Measurements from ENCODE around the gene IGFLR1. TPM values are rescaled to one million over a fixed set of nuclear protein-coding genes. Genes with fewer than 3 reads are reported as not detected.

Gene IGFLR1
- total and polyA plus RNA-seq, 4 donors: 3.1 to 10.9 (median 6.1) TPM

DNA sequence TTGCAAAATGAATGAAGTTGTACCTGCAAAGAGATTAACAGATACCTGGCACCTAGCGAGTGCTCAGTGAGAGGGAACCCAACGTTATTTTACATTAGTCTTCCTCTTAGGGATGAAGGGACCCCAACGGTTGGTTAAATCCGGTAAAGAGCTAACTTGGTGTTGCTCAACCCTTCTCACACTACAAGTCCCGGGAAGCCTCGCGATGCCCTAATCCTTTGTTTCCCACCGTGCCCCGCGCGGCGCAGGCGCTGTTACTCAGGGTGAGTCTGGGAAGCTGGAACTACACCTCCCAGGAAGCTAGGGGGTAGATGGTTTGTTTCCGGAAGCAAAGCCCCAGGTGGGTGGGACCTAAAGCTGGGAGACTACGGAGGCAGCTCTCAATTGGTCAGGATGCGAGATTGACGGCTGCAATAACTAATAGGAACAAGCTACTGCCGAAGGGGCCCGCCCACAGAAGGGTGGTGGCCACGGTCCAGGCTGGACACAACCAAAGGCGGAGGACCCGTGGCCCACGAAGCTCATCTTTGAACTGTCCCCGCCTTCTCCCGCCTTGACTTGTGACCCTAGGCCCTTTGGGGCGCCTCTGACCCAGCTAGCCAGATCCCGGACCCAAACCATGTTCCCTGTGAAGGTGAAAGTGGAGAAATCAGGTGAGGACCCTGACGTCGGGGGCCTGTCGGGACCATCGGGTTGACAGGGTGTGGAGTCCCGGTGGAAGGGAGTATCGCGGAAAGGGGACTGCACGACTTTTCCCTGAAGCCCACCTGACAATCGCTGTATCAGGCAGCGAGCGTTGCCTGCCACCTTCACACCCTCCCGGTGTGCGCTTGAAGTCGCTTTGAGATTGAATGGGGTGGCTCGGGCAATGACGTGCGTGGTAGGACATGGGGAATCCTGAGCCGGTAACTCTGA is 6.1 kb upstream of the IGFLR1 start, which contains the start of gene LIN37:
TSS of gene LIN37 (plus strand) at position 471 of the 915 bp plus-strand sequence. CDS start at position 620, 149 bp downstream.
- WGBS (ENCODE audit: insufficient coverage): under 1% methylated on average over 34 of the region's 45 CpGs
- DNase-seq (ENCODE audit: low read depth in 4 of 6, low spot score in 6 of 6): peak; percentile 98 to 100 (median 100)
- Histone ChIP-seq H3K27ac (ENCODE audit: low read depth, low read length) (peak within 1 kb of the TSS; percentile 50), H3K4me3 (ENCODE audit: low read depth, low read length) (peak within 1 kb of the TSS; percentile 94), H3K36me3 (ENCODE audit: control insufficient read depth, insufficient read depth, low read length) (peaks cover 41% of the 10 kb centered on the region), H3K27me3 (ENCODE audit: control insufficient read depth, insufficient read depth, low read length) (no peaks in the 10 kb centered on the region), H3K9me3 (ENCODE audit: control insufficient read depth, insufficient read depth, low read length) (no peaks in the 10 kb centered on the region), H3K4me1 (ENCODE audit: control insufficient read depth, insufficient read depth, low read length) (peaks cover 47% of the 10 kb centered on the region)

DNA sequence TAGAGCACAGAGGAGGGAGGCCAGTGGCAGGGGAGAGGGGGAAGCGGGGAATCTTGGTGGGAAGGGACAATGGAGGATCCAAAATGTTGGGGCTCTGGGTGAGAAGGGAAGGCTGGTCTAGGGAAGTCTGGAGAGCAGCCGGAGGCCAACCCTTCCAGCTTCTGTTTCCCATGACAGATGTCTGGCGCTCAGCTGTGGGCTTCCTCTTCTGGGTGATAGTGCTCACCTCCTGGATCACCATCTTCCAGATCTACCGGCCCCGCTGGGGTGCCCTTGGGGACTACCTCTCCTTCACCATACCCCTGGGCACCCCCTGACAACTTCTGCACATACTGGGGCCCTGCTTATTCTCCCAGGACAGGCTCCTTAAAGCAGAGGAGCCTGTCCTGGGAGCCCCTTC is 4.3 kb upstream of the IGFLR1 start:
- no peak for DNase-seq (ENCODE audit: low read depth in 4 of 6, low spot score in 6 of 6)
- no peaks in the 10 kb centered on the region for H3K9me3 ChIP-seq (ENCODE audit: control insufficient read depth, insufficient read depth, low read length)
- peaks cover 49% of the 10 kb centered on the region for H3K4me1 ChIP-seq (ENCODE audit: control insufficient read depth, insufficient read depth, low read length)
- WGBS (ENCODE audit: insufficient coverage): 91% methylated on average over 4 of the region's 5 CpGs
- no peak overlapping the region for H3K27ac ChIP-seq (ENCODE audit: low read depth, low read length)
- no peaks in the 10 kb centered on the region for H3K27me3 ChIP-seq (ENCODE audit: control insufficient read depth, insufficient read depth, low read length)
- H3K4me3 ChIP-seq (ENCODE audit: low read depth, low read length): no peak overlapping the region
- peaks cover 34% of the 10 kb centered on the region for H3K36me3 ChIP-seq (ENCODE audit: control insufficient read depth, insufficient read depth, low read length)

DNA sequence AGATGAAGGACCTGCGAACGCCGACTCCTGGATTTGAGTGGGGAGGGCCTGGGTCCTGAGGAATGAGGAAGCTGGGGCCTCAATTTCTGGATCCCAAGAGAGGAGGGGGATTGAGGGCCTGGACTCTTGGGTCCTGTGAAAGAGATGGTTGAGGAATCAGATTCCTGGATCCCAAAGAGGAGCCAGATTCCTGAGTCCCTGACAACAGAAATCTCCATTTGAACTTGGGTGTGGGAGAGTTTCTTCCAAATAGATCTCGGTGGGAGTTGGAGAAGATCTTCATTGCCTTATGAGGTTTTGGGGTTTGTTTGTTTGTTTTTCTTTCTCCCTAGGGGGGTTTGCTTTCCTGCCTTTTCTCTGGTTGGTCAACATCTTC is 3.8 kb upstream of the IGFLR1 start:
- Histone ChIP-seq H3K27ac (ENCODE audit: low read depth, low read length) (peak overlapping the region; percentile 86), H3K4me1 (ENCODE audit: control insufficient read depth, insufficient read depth, low read length) (peaks cover 54% of the 10 kb centered on the region)

DNA sequence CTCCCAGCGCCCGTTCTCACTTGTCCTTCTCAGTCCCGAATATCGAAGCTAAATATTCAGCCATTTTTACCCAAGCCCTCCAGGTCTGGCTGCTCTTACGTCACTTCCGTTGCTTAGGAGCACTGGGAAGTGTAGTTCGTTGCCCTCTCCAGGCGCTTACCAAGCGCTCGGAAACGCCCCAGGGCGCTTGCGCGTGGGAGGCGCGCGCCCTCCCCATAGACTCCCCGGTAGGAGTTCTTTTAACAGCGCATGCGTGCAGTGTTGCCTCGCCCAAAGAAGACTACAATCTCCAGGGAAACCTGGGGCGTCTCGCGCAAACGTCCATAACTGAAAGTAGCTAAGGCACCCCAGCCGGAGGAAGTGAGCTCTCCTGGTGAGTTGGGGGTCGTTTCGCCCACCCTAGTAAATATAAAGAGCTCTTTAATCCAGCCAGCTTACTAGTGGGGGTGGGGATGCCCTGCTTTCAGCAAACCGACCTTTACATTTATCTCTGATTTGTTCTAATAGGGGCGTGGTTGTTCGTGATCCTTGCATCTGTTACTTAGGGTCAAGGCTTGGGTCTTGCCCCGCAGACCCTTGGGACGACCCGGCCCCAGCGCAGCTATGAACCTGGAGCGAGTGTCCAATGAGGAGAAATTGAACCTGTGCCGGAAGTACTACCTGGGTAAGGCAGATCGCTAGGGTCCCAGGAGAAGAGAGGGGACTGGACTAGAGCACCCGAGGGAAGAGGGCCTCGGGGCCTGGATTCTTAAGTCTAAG is 3.3 kb upstream of the IGFLR1 start, which contains the start of the genes PSENEN and U2AF1L4:
TSS of gene PSENEN (plus strand) at position 324 of the 759 bp plus-strand sequence. CDS start at position 604, 280 bp downstream.
TSS of gene U2AF1L4 (minus strand) at position 91 of the 759 bp plus-strand sequence. CDS start at position 64, 27 bp downstream.
- H3K4me1 ChIP-seq (ENCODE audit: control insufficient read depth, insufficient read depth, low read length): peaks cover 60% of the 10 kb centered on the region
- H3K9me3 ChIP-seq (ENCODE audit: control insufficient read depth, insufficient read depth, low read length): no peaks in the 10 kb centered on the region
- H3K27me3 ChIP-seq (ENCODE audit: control insufficient read depth, insufficient read depth, low read length): no peaks in the 10 kb centered on the region
- peak within 1 kb of the TSS; percentile 100 for H3K27ac ChIP-seq (ENCODE audit: low read depth, low read length)
- H3K36me3 ChIP-seq (ENCODE audit: control insufficient read depth, insufficient read depth, low read length): peaks cover 29% of the 10 kb centered on the region
- WGBS (ENCODE audit: insufficient coverage): under 1% methylated on average over 31 of the region's 40 CpGs
- DNase-seq (ENCODE audit: low read depth in 4 of 6, low spot score in 6 of 6): peak; percentile 97 to 100 (median 99)
- peak within 1 kb of the TSS; percentile 94 for H3K4me3 ChIP-seq (ENCODE audit: low read depth, low read length)

More for the DNA sequence above, 3.8 kb upstream of the IGFLR1 start:
- 5% methylated on average over 3 of the region's 4 CpGs for WGBS (ENCODE audit: insufficient coverage)
- Histone ChIP-seq H3K4me3 (ENCODE audit: low read depth, low read length) (peak overlapping the region; percentile 94), H3K27me3 (ENCODE audit: control insufficient read depth, insufficient read depth, low read length) (no peaks in the 10 kb centered on the region), H3K36me3 (ENCODE audit: control insufficient read depth, insufficient read depth, low read length) (peaks cover 32% of the 10 kb centered on the region), H3K9me3 (ENCODE audit: control insufficient read depth, insufficient read depth, low read length) (no peaks in the 10 kb centered on the region)
- no peak for DNase-seq (ENCODE audit: low read depth in 4 of 6, low spot score in 6 of 6)

DNA sequence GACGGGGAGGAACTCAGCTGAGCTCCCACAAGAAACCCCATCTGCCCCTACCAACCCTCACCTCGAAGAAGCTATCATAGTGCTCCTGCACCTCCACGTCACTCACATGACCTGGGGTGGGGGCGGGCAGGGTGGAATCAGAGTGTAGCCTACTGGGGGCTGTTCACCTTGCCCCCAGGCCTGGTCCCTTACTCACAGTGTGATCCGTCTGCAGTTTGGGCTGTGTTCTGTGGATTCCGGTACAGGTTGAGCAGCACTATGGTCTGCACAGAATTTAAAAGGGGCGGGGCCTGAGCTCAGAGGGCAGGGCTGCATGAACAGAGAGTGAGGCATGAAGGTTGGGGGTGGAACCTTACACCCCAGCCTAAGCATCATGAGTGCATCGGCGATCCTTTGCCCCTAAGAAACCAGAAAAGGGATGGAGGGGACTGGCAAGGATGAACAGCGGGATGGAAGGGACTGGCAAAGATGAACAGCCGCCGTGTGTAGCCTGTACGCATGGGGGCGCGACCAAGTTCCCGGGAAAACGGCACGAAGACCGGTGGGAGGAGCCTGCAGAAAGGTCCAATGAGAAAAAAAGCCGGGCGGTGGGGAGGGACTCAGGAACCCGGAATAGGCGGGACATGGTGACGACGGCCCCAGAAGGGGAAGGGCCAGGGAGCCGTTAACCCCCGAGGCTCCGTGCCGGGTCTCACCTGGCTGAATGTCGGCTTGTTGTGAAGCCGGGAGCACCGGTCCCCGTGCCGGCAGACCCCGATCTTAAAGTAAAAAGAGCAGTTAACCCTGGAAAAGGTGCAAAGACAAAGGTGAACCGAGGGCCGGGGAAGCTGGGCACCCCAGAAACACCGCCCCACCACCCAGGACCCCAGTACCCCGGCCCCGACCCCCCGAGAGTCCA is 2.4 kb upstream of the IGFLR1 start:
- peaks cover 64% of the 10 kb centered on the region for H3K4me1 ChIP-seq (ENCODE audit: control insufficient read depth, insufficient read depth, low read length)
- H3K4me3 ChIP-seq (ENCODE audit: low read depth, low read length): peak overlapping the region; percentile 94
- H3K27ac ChIP-seq (ENCODE audit: low read depth, low read length): peak overlapping the region; percentile 100
- WGBS (ENCODE audit: insufficient coverage): under 1% methylated on average over 35 of the region's 41 CpGs
- peak; percentile 82 to 99 (median 94) for DNase-seq (ENCODE audit: low read depth in 4 of 6, low spot score in 6 of 6)
- H3K9me3 ChIP-seq (ENCODE audit: control insufficient read depth, insufficient read depth, low read length): no peaks in the 10 kb centered on the region
- H3K36me3 ChIP-seq (ENCODE audit: control insufficient read depth, insufficient read depth, low read length): peaks cover 26% of the 10 kb centered on the region
- H3K27me3 ChIP-seq (ENCODE audit: control insufficient read depth, insufficient read depth, low read length): no peaks in the 10 kb centered on the region

DNA sequence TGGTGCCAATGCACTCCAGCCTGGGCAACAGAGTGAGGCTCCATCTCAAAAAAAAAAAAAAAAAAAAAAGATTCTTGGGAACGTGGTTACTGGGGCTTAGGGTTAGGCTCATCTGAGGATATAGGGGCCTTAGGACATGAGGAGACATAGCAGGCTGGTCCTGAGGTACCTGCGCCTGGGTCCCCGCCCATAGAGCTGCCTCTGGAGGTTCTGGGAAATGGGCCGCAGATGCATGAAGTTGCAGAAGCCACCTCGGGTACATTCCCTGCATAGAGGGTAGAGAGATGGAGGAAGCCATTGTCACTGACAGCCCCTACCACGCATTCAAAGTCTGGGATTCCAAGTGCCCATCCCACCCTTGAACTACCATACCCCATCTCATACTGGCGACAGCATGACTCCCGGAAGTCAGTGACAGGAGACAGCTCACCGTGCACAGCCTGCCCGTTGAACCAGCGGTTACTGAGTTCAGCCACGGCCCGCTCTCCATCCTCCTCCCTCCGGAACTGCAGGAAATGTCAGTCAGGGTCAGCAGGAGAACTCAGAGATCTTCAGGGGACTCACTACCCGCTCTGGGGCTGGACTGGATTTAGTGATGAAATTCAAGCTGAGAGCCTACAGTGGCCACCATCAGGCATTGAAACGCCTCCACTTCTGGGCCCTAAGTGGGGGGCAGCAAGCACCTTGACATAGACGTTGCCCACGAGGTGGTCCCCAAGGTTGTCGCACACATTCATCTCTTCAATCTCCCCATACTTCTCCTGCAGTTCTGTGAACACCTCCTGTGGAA is 1.6 kb upstream of the IGFLR1 start:
- H3K27ac ChIP-seq (ENCODE audit: low read depth, low read length): peak overlapping the region; percentile 100

DNA sequence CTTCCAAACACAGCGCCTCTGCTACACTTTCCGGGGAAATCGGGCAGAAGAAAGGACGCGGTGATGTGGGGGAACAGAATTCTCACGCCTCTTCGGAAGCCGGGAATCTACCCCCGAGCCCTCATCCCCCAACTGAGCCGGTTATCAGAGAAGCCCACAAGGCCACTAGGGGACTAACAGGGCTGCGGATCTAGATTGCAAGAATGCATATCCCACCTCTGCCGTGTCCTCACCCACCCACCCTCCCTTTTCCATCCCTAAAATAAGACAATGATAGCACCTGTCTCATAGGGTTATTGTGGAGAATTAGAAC is 1.1 kb downstream of the IGFLR1 start:
- H3K9me3 ChIP-seq (ENCODE audit: control insufficient read depth, insufficient read depth, low read length): no peaks in the 10 kb centered on the region
- H3K36me3 ChIP-seq (ENCODE audit: control insufficient read depth, insufficient read depth, low read length): peaks cover 57% of the 10 kb centered on the region
- no peaks in the 10 kb centered on the region for H3K27me3 ChIP-seq (ENCODE audit: control insufficient read depth, insufficient read depth, low read length)
- H3K4me1 ChIP-seq (ENCODE audit: control insufficient read depth, insufficient read depth, low read length): peaks cover 46% of the 10 kb centered on the region
- peak overlapping the region; percentile 87 for H3K27ac ChIP-seq (ENCODE audit: low read depth, low read length)
- peak overlapping the region; percentile 61 for H3K4me3 ChIP-seq (ENCODE audit: low read depth, low read length)
- WGBS (ENCODE audit: insufficient coverage): 0% methylated on average over 10 of the region's 12 CpGs
- no peak for DNase-seq (ENCODE audit: low read depth in 4 of 6, low spot score in 6 of 6)

More for the DNA sequence above, 1.6 kb upstream of the IGFLR1 start:
- Histone ChIP-seq H3K4me1 (ENCODE audit: control insufficient read depth, insufficient read depth, low read length) (peaks cover 60% of the 10 kb centered on the region), H3K4me3 (ENCODE audit: low read depth, low read length) (no peak overlapping the region), H3K36me3 (ENCODE audit: control insufficient read depth, insufficient read depth, low read length) (peaks cover 34% of the 10 kb centered on the region), H3K27me3 (ENCODE audit: control insufficient read depth, insufficient read depth, low read length) (no peaks in the 10 kb centered on the region), H3K9me3 (ENCODE audit: control insufficient read depth, insufficient read depth, low read length) (no peaks in the 10 kb centered on the region)
- DNase-seq (ENCODE audit: low read depth in 4 of 6, low spot score in 6 of 6): no peak
- WGBS (ENCODE audit: insufficient coverage): 88% methylated on average over 17 of the region's 19 CpGs

DNA sequence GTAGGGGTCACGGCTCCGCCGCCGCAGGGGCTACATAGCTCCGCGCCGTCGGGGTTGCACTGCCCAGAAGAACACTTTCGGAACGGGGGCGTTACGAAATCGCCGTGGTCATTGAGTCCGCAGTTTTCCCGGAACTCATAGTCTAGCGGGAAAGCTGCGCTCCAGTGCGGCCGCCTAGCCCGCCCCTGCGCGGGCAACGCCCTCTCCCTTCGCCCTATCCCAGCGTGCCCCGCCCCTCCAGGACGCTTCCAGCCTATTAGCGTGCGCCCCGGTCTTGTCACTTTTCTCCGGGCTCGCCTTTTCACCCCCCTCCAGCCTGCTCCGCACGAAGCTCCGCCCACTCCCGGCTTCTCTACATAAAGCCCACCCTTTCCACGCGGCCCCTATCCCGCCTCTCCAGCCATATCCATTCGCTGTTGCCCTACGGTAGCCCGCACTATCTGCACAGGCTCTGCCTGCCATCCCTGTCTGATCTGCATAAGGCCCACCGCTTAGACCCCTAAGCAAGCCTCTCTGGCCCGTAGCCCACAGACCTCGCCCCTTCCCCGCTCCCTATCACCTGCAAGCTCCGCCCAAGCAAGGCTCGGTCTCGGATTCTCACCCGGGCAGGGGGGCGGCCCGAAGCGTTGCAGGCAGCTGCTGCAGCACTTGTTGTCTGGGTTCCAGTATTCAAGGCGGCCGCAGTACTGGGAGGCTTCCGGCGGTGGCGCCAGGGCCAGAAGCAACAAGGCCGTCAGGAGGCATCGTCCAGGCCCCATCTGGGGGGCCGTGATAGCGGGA is 1.6 kb downstream of the IGFLR1 start:
- Histone ChIP-seq H3K4me1 (ENCODE audit: control insufficient read depth, insufficient read depth, low read length) (peaks cover 40% of the 10 kb centered on the region), H3K36me3 (ENCODE audit: control insufficient read depth, insufficient read depth, low read length) (peaks cover 61% of the 10 kb centered on the region), H3K9me3 (ENCODE audit: control insufficient read depth, insufficient read depth, low read length) (no peaks in the 10 kb centered on the region), H3K27me3 (ENCODE audit: control insufficient read depth, insufficient read depth, low read length) (no peaks in the 10 kb centered on the region), H3K4me3 (ENCODE audit: low read depth, low read length) (peak overlapping the region; percentile 61), H3K27ac (ENCODE audit: low read depth, low read length) (peak overlapping the region; percentile 87)
- WGBS (ENCODE audit: insufficient coverage): 0% methylated on average over 62 of the region's 63 CpGs
- peak; percentile 89 to 99 (median 96) for DNase-seq (ENCODE audit: low read depth in 4 of 6, low spot score in 6 of 6)

Measured in spinal cord (tissue), 10 donors.